ENCODE data around the gene EPB41L5. TPM values are rescaled to one million over a fixed set of nuclear protein-coding genes. Genes with fewer than 3 reads are reported as not detected.

EPB41L5 gene
- total and polyA plus RNA-seq, 9 of the 15 experiments (the other 6 are each of a cell fraction or from before 2014, with no cell fraction given) = 2.3 to 14.1 (median 8.2) TPM

DNA sequence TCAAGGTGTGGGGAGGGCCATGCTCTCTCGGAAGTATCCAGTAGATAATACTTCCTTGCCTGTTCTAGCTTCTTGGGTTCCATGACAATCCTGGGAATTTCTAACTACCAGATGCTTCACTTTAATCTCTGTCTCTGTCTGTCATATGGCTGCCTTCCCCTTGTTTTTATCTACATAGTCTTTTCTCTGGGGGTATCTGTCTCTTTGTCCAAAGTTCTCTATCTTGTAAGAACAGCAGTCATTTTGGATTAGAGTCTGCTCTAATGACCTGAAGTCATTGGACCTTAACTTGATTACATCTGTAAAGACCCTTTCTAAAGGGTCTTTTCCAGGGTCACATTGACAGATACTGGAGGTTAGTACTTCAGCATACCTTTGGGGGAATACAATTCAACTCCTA, 11.4 kb upstream of the EPB41L5 start (continued):
- TF ChIP-seq ZNF707 (CRISPR knock-in tag; conservative IDR thresholded peaks at IDR 0.05) = no peak
- TF ChIP-seq, protein P1, sequence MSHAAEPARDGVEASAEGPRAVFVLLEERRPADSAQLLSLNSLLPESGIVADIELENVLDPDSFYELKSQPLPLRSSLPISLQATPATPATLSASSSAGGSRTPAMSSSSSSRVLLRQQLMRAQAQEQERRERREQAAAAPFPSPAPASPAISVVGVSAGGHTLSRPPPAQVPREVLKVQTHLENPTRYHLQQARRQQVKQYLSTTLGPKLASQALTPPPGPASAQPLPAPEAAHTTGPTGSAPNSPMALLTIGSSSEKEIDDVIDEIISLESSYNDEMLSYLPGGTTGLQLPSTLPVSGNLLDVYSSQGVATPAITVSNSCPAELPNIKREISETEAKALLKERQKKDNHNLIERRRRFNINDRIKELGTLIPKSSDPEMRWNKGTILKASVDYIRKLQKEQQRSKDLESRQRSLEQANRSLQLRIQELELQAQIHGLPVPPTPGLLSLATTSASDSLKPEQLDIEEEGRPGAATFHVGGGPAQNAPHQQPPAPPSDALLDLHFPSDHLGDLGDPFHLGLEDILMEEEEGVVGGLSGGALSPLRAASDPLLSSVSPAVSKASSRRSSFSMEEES (CRISPR knock-in tag; IDR thresholded peaks at IDR 0.05) = no peak
- TF ChIP-seq, protein P2, sequence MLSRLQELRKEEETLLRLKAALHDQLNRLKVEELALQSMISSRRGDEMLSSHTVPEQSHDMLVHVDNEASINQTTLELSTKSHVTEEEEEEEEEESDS (CRISPR knock-in tag; IDR thresholded peaks at IDR 0.05) = no peak
- TF ChIP-seq, protein P3, sequence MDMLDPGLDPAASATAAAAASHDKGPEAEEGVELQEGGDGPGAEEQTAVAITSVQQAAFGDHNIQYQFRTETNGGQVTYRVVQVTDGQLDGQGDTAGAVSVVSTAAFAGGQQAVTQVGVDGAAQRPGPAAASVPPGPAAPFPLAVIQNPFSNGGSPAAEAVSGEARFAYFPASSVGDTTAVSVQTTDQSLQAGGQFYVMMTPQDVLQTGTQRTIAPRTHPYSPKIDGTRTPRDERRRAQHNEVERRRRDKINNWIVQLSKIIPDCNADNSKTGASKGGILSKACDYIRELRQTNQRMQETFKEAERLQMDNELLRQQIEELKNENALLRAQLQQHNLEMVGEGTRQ (CRISPR knock-in tag; IDR thresholded peaks at IDR 0.05) = no peak
- TF ChIP-seq NR1H2 (CRISPR knock-in tag; IDR thresholded peaks at IDR 0.05) = no peak
- no peak for TF ChIP-seq TAF1 (IDR thresholded peaks at IDR 0.05; ENCODE audit: control insufficient read depth, extremely low read depth, insufficient read depth, low read length, severe bottlenecking)
- peak; percentile 53 for TF ChIP-seq TAL1 (IDR thresholded peaks at IDR 0.05)
- TF ChIP-seq ZNF445 (CRISPR knock-in tag; IDR thresholded peaks at IDR 0.05; ENCODE audit: low read depth) = no peak
- no peak for TF ChIP-seq KLF1 (tag; IDR thresholded peaks at IDR 0.05)
- TF ChIP-seq, protein P4, sequence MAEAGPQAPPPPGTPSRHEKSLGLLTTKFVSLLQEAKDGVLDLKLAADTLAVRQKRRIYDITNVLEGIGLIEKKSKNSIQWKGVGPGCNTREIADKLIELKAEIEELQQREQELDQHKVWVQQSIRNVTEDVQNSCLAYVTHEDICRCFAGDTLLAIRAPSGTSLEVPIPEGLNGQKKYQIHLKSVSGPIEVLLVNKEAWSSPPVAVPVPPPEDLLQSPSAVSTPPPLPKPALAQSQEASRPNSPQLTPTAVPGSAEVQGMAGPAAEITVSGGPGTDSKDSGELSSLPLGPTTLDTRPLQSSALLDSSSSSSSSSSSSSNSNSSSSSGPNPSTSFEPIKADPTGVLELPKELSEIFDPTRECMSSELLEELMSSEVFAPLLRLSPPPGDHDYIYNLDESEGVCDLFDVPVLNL (CRISPR knock-in tag; IDR thresholded peaks at IDR 0.05; ENCODE audit: low read depth) = no peak
- TF ChIP-seq, protein P5, sequence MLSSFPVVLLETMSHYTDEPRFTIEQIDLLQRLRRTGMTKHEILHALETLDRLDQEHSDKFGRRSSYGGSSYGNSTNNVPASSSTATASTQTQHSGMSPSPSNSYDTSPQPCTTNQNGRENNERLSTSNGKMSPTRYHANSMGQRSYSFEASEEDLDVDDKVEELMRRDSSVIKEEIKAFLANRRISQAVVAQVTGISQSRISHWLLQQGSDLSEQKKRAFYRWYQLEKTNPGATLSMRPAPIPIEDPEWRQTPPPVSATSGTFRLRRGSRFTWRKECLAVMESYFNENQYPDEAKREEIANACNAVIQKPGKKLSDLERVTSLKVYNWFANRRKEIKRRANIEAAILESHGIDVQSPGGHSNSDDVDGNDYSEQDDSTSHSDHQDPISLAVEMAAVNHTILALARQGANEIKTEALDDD (IDR thresholded peaks at IDR 0.05) = no peak
- TF ChIP-seq, protein P6, sequence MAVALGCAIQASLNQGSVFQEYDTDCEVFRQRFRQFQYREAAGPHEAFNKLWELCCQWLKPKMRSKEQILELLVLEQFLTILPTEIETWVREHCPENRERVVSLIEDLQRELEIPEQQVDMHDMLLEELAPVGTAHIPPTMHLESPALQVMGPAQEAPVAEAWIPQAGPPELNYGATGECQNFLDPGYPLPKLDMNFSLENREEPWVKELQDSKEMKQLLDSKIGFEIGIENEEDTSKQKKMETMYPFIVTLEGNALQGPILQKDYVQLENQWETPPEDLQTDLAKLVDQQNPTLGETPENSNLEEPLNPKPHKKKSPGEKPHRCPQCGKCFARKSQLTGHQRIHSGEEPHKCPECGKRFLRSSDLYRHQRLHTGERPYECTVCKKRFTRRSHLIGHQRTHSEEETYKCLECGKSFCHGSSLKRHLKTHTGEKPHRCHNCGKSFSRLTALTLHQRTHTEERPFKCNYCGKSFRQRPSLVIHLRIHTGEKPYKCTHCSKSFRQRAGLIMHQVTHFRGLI (CRISPR knock-in tag; IDR thresholded peaks at IDR 0.05) = no peak
- TF ChIP-seq MAFK (IDR thresholded peaks at IDR 0.05; ENCODE audit: low read length) = no peak
- no peak for TF ChIP-seq ZFP1 (CRISPR knock-in tag; IDR thresholded peaks at IDR 0.05)
